Spinal cord (tissue), 10 donors: ENCODE measurements around the gene FAXDC2. TPM values are rescaled to one million over a fixed set of nuclear protein-coding genes. Genes with fewer than 3 reads are reported as not detected.

Experiments used
- DNase-seq, 6 donors: peaks; one replicate each; pipeline versions ENCODE4 v3.0.0 to v3.0.0-alpha.2; 2013 to 2015; ENCODE audit warnings: low spot score in 6 of 6, low read depth in 4 of 6
- H3K27ac ChIP-seq: one replicate; pipeline ENCODE4 v1.5.1; 2013; ENCODE audit warnings: low read depth, low read length, control low read depth
- H3K27me3 ChIP-seq: one replicate; pipeline ENCODE4 v1.6.1; 2013; ENCODE audit warnings: low read length; ENCODE audit not compliant: control insufficient read depth, insufficient read depth
- H3K36me3 ChIP-seq: one replicate; pipeline ENCODE4 v1.6.1; 2013; ENCODE audit warnings: low read length; ENCODE audit not compliant: control insufficient read depth, insufficient read depth
- H3K4me1 ChIP-seq: one replicate; pipeline ENCODE4 v1.6.1; 2013; ENCODE audit warnings: low read length; ENCODE audit not compliant: control insufficient read depth, insufficient read depth
- H3K4me3 ChIP-seq: one replicate; pipeline ENCODE4 v1.5.1; 2013; ENCODE audit warnings: low read depth, low read length, control low read depth
- H3K9me3 ChIP-seq: one replicate; pipeline ENCODE4 v1.6.1; 2013; ENCODE audit warnings: low read length; ENCODE audit not compliant: control insufficient read depth, insufficient read depth
- WGBS: methylation state at CpG from one replicate; pipeline ENCODE4 v1.1.5; 2013; ENCODE audit warnings: missing lambda C conversion rate; ENCODE audit not compliant: insufficient coverage; 5-methylcytosine and 5-hydroxymethylcytosine counted together
- polyA plus RNA-seq, 2 donors: library from polyadenylated mRNA; unstranded; fragments of 120-200 nt; gene quantifications; one replicate each; pipeline ENCODE4 v1.2.1, GENCODE V29; 2013; ENCODE audit not compliant: insufficient read length in 2 of 2
- total RNA-seq, 2 donors: library from RNA; depleted of rRNA in 1 of 2; stranded (reverse); fragments of 120-200 nt in 1 of 2; fragments of >200 nt in 1 of 2; gene quantifications; one replicate each; pipeline versions ENCODE4 v1.2.3 to v1.2.4, GENCODE V29; 2013 to 2014
- donor health status: healthy.

Gene FAXDC2
- total and polyA plus RNA-seq, 4 donors, result 19.3 to 54.9 (median 27.5) TPM

- H3K27ac ChIP-seq, result no peak overlapping the region
- 64% methylated on average over 2 of the region's 3 CpGs for WGBS
- DNase-seq, result peak in 5 of 6 donors; percentile 4 to 72 (median 28)
Observed at GRCh38 chr5:154811653-154812465, 38.5 kb downstream of the FAXDC2 start.

GRCh38 chr5:154811239-154811638 is 39.2 kb downstream of the FAXDC2 start:
- H3K27ac ChIP-seq, result no peak overlapping the region
- no peaks in the 10 kb centered on the region for H3K9me3 ChIP-seq
- no peak overlapping the region for H3K4me3 ChIP-seq
- no peaks in the 10 kb centered on the region for H3K27me3 ChIP-seq
- 100% methylated on average over 1 of the region's 7 CpGs for WGBS
- DNase-seq, result no peak
- peaks cover 60% of the 10 kb centered on the region for H3K36me3 ChIP-seq
- no peaks in the 10 kb centered on the region for H3K4me1 ChIP-seq

More at GRCh38 chr5:154811653-154812465, 38.5 kb downstream of the FAXDC2 start:
- no peaks in the 10 kb centered on the region for H3K27me3 ChIP-seq
- H3K9me3 ChIP-seq, result no peaks in the 10 kb centered on the region
- peaks cover 65% of the 10 kb centered on the region for H3K36me3 ChIP-seq
- no peak overlapping the region for H3K4me3 ChIP-seq
- H3K4me1 ChIP-seq, result no peaks in the 10 kb centered on the region

GRCh38 chr5:154806176-154806575 is 44.2 kb downstream of the FAXDC2 start:
- Histone ChIP-seq H3K27ac (no peak overlapping the region), H3K4me1 (no peaks in the 10 kb centered on the region), H3K4me3 (no peak overlapping the region), H3K27me3 (no peaks in the 10 kb centered on the region), H3K36me3 (peaks cover 60% of the 10 kb centered on the region), H3K9me3 (no peaks in the 10 kb centered on the region)
- no CpG with 5 or more reads among the region's 4 CpGs for WGBS
- no peak for DNase-seq

GRCh38 chr5:154802050-154802449 is 48.4 kb downstream of the FAXDC2 start:
- peaks cover 58% of the 10 kb centered on the region for H3K36me3 ChIP-seq
- no peak overlapping the region for H3K27ac ChIP-seq
- H3K4me1 ChIP-seq, result no peaks in the 10 kb centered on the region
- H3K4me3 ChIP-seq, result no peak overlapping the region
- H3K9me3 ChIP-seq, result no peaks in the 10 kb centered on the region
- H3K27me3 ChIP-seq, result no peaks in the 10 kb centered on the region
- DNase-seq, result no peak
- 91% methylated on average over 9 of the region's 9 CpGs for WGBS

- WGBS, result 81% methylated on average over 2 of the region's 3 CpGs
- Histone ChIP-seq H3K27ac (no peak overlapping the region), H3K4me3 (no peak overlapping the region), H3K27me3 (no peaks in the 10 kb centered on the region), H3K36me3 (peaks cover 58% of the 10 kb centered on the region), H3K9me3 (no peaks in the 10 kb centered on the region), H3K4me1 (no peaks in the 10 kb centered on the region)
- no peak for DNase-seq
Observed at GRCh38 chr5:154801083-154801482, 49.3 kb downstream of the FAXDC2 start.

GRCh38 chr5:154800582-154800981 is 49.8 kb downstream of the FAXDC2 start:
- Histone ChIP-seq H3K36me3 (peaks cover 54% of the 10 kb centered on the region), H3K27ac (no peak overlapping the region), H3K27me3 (no peaks in the 10 kb centered on the region), H3K4me1 (no peaks in the 10 kb centered on the region), H3K4me3 (no peak overlapping the region), H3K9me3 (no peaks in the 10 kb centered on the region)
- DNase-seq, result no peak

- peaks cover 49% of the 10 kb centered on the region for H3K36me3 ChIP-seq
- WGBS, result 100% methylated on average over 2 of the region's 4 CpGs
Observed at GRCh38 chr5:154797762-154798161, 52.6 kb downstream of the FAXDC2 start.

GRCh38 chr5:154795235-154795596 is 55.2 kb downstream of the FAXDC2 start:
- no peaks in the 10 kb centered on the region for H3K27me3 ChIP-seq
- no peaks in the 10 kb centered on the region for H3K4me1 ChIP-seq
- H3K9me3 ChIP-seq, result no peaks in the 10 kb centered on the region
- no CpG with 5 or more reads among the region's 3 CpGs for WGBS
- DNase-seq, result no peak
- H3K4me3 ChIP-seq, result no peak overlapping the region
- peaks cover 43% of the 10 kb centered on the region for H3K36me3 ChIP-seq
- no peak overlapping the region for H3K27ac ChIP-seq

More at GRCh38 chr5:154797762-154798161, 52.6 kb downstream of the FAXDC2 start:
- DNase-seq, result no peak
- Histone ChIP-seq H3K4me3 (no peak overlapping the region), H3K27ac (no peak overlapping the region), H3K4me1 (no peaks in the 10 kb centered on the region), H3K27me3 (no peaks in the 10 kb centered on the region), H3K9me3 (no peaks in the 10 kb centered on the region)

GRCh38 chr5:154794525-154795234 is 55.7 kb downstream of the FAXDC2 start:
- WGBS, result 94% methylated on average over 2 of the region's 7 CpGs
- no peak overlapping the region for H3K4me3 ChIP-seq
- H3K36me3 ChIP-seq, result peaks cover 38% of the 10 kb centered on the region
- DNase-seq, result no peak
- no peak overlapping the region for H3K27ac ChIP-seq
- H3K27me3 ChIP-seq, result no peaks in the 10 kb centered on the region
- no peaks in the 10 kb centered on the region for H3K9me3 ChIP-seq
- no peaks in the 10 kb centered on the region for H3K4me1 ChIP-seq
